SU-DHL-6 (cell line): ENCODE data around the gene PITPNC1.

Source experiments
- CTCF ChIP-seq: fragments of 200-600 bp; sonication (generic); IDR thresholded peaks from one replicate; pipeline ENCODE4 v1.5.1; 2017; ENCODE audit warnings: antibody characterized with exemption, mild to moderate bottlenecking, low read length, moderate library complexity; ENCODE audit not compliant: insufficient read depth, poor library complexity, severe bottlenecking
- EZH2phosphoT487 ChIP-seq: fragments of 200-600 bp; sonication (generic), shearing (Covaris generic); conservative IDR thresholded peaks from 2 replicates; pipeline ENCODE4 v1.6.1; 2018; ENCODE audit warnings: mild to moderate bottlenecking, antibody characterized with exemption, low read length, moderate library complexity, mixed read lengths

- TF ChIP-seq CTCF (no peak), EZH2phosphoT487 (no peak)
Observed at GRCh38 chr17:67443931-67444595, 67.0 kb downstream of the PITPNC1 start.
